ENCODE measurements around the gene CNTNAP2. TPM values are rescaled to one million over a fixed set of nuclear protein-coding genes. Genes with fewer than 3 reads are reported as not detected.

CNTNAP2 gene
- total RNA-seq, 1 donor from 2014 or later: 0.59 TPM

DNA sequence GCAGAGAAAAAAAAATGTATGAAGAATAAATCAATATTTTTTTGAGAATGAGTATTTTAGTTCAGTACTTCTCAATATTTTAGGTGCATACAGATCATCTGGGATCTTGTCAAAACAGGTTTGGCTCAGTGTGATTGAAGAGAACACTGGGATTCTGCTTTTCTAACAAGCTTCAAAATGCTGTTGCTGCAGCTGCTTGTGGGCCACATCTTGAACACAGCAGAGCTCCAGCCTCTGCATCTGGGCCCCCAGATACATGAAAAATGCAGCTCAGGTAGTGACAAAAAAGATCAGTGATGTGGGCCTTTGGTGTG lies 1296.9 kb downstream of the CNTNAP2 start:
- H3K27ac ChIP-seq: peak overlapping the region; percentile 20
- intact Hi-C loops (cut with DNase I): no loop called here
- H3K4me1 ChIP-seq: peaks cover 8% of the 10 kb centered on the region
- no peaks in the 10 kb centered on the region for H3K9me3 ChIP-seq
- DNase-seq: no peak
- H3K27me3 ChIP-seq (ENCODE audit: low read depth): no peaks in the 10 kb centered on the region
- TF ChIP-seq, protein P1, sequence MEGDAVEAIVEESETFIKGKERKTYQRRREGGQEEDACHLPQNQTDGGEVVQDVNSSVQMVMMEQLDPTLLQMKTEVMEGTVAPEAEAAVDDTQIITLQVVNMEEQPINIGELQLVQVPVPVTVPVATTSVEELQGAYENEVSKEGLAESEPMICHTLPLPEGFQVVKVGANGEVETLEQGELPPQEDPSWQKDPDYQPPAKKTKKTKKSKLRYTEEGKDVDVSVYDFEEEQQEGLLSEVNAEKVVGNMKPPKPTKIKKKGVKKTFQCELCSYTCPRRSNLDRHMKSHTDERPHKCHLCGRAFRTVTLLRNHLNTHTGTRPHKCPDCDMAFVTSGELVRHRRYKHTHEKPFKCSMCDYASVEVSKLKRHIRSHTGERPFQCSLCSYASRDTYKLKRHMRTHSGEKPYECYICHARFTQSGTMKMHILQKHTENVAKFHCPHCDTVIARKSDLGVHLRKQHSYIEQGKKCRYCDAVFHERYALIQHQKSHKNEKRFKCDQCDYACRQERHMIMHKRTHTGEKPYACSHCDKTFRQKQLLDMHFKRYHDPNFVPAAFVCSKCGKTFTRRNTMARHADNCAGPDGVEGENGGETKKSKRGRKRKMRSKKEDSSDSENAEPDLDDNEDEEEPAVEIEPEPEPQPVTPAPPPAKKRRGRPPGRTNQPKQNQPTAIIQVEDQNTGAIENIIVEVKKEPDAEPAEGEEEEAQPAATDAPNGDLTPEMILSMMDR (IDR thresholded peaks at IDR 0.05): no peak
- H3K36me3 ChIP-seq: no peaks in the 10 kb centered on the region
- H3K4me3 ChIP-seq: no peak overlapping the region
- ATAC-seq: peak in 1 of 2 donors; percentile 11

DNA sequence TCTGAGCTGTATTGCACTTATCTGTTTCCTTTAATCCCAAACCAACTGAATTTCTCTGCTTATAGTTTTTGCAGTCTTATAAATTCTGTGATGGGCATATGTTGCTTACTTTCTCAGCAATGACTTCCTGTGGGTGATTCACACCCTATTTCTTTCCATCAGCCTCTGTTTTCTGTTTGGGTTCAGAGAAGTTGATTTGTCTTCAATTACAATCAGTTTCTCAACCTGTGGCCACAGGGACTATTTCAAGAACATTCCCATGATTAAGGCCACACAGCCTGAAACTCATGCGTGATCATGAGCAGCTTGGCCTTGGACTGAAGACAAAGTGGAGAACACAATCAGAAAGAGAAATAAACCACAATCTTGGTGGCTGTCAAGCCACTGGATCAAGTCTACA lies 1299.4 kb downstream of the CNTNAP2 start:
- H3K27me3 ChIP-seq (ENCODE audit: low read depth): no peaks in the 10 kb centered on the region
- peaks cover 8% of the 10 kb centered on the region for H3K4me1 ChIP-seq
- no peaks in the 10 kb centered on the region for H3K36me3 ChIP-seq
- no peak overlapping the region for H3K27ac ChIP-seq
- no peak for ATAC-seq
- TF ChIP-seq, protein P1 (IDR thresholded peaks at IDR 0.05): no peak
- no peak overlapping the region for H3K4me3 ChIP-seq
- intact Hi-C loops (cut with DNase I): no loop called here
- no peak for DNase-seq
- no peaks in the 10 kb centered on the region for H3K9me3 ChIP-seq

DNA sequence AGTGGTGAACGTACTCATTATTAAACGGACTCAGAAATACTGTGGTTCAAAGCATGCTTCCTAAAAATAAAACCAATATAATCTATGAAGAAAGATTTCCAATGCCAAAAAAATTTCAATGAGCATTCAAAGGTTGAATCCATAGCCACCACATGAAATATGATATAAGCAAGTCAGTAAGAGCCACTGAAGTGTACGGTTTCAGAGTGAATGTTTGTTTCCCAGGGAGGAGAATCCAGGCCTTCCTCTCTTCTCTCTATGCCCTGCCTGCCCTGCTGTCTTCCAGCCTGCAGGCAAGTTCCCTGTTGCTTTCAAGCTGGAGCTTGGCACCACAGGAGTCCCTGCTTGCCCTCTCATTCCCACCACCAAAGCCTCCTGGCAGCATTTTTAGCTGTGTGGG lies 1302.4 kb downstream of the CNTNAP2 start:
- DNase-seq: no peak
- no peaks in the 10 kb centered on the region for H3K9me3 ChIP-seq

DNA sequence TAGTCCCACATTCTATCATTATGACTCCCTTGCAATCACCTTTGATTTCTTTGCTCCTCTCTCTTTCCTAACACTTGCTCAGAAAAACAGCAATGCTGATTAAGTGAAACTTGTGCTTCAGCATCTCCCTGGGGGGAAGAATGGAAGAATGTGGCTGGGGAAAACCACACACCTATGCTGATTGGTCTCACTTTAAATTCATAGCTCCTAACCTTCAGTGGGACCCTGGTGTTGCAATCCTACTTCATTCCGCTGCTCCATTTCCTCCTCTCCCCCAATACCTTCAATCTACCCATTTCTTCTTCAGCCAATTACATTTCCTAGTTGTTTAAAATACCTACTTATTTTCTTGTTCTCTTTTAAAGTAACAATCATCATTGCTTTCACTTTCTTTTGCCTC lies 1307.3 kb downstream of the CNTNAP2 start:
- Histone ChIP-seq H3K4me3 (no peak overlapping the region), H3K27ac (no peak overlapping the region), H3K9me3 (no peaks in the 10 kb centered on the region), H3K27me3 (ENCODE audit: low read depth) (no peaks in the 10 kb centered on the region), H3K36me3 (no peaks in the 10 kb centered on the region), H3K4me1 (no peaks in the 10 kb centered on the region)
- TF ChIP-seq, protein P1 (IDR thresholded peaks at IDR 0.05): no peak
- ATAC-seq (no peak), DNase-seq (no peak)
- intact Hi-C loops (cut with DNase I): no loop called here

More for the DNA sequence above, 1302.4 kb downstream of the CNTNAP2 start:
- Histone ChIP-seq H3K4me3 (no peak overlapping the region), H3K4me1 (no peaks in the 10 kb centered on the region), H3K27me3 (ENCODE audit: low read depth) (no peaks in the 10 kb centered on the region), H3K36me3 (no peaks in the 10 kb centered on the region), H3K27ac (no peak overlapping the region)
- intact Hi-C loops (cut with DNase I): no loop called here
- TF ChIP-seq, protein P1 (IDR thresholded peaks at IDR 0.05): no peak
- no peak for ATAC-seq

DNA sequence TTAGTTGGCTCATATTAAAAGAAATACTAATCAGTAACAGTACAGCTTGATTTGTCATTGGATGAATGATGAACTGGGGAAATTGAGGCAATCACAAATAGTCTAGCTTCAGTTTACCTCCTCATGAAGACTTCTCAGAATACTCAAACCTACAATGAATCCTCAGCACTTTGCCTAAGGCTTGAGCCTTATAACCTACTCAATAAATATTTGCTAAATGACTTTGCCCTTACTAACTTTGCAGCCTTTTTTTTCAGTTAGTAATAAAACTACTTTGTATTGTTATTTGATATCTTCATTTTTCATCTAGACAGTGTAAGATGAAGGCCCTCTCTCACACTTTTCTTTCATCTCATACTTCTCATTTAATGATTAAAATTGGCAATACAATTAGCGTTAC lies 1311.5 kb downstream of the CNTNAP2 start:
- TF ChIP-seq, protein P1 (IDR thresholded peaks at IDR 0.05): no peak

DNA sequence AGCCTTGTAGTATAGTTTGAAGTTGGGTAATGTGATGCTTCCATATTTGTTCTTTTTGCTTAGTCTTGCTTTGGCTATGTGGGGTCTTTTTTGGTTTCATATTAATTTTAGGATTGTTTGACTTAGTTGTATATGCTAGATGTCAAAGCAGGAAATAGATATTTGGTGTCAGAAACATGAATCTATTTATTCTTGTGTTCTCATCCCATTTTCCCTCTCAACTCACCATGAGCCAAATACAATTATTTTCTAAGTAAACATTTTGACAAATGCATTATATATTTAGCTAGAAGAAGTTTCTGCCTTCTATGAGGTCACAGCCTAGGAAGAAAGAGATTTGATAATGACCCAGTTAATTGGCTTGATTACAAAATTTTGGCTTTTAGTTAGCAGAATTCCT lies 1313.4 kb downstream of the CNTNAP2 start:
- no peak for ATAC-seq
- TF ChIP-seq, protein P1 (IDR thresholded peaks at IDR 0.05): no peak
- no peak overlapping the region for H3K4me3 ChIP-seq
- H3K4me1 ChIP-seq: no peaks in the 10 kb centered on the region
- no peak for DNase-seq
- intact Hi-C loops (cut with DNase I): no loop called here
- no peaks in the 10 kb centered on the region for H3K27me3 ChIP-seq (ENCODE audit: low read depth)
- no peaks in the 10 kb centered on the region for H3K36me3 ChIP-seq
- H3K27ac ChIP-seq: no peak overlapping the region
- no peaks in the 10 kb centered on the region for H3K9me3 ChIP-seq

More for the DNA sequence above, 1311.5 kb downstream of the CNTNAP2 start:
- no peak for ATAC-seq
- Histone ChIP-seq H3K36me3 (no peaks in the 10 kb centered on the region), H3K27me3 (ENCODE audit: low read depth) (no peaks in the 10 kb centered on the region), H3K4me3 (no peak overlapping the region), H3K4me1 (no peaks in the 10 kb centered on the region), H3K27ac (no peak overlapping the region), H3K9me3 (no peaks in the 10 kb centered on the region)
- DNase-seq: no peak
- intact Hi-C loops (cut with DNase I): no loop called here

Measured in lower lobe of right lung (tissue), 2 donors.